Measurements from ENCODE around the gene PPT2. TPM values are rescaled to one million over a fixed set of nuclear protein-coding genes. Genes with fewer than 3 reads are reported as not detected.

PPT2 gene, protein sequence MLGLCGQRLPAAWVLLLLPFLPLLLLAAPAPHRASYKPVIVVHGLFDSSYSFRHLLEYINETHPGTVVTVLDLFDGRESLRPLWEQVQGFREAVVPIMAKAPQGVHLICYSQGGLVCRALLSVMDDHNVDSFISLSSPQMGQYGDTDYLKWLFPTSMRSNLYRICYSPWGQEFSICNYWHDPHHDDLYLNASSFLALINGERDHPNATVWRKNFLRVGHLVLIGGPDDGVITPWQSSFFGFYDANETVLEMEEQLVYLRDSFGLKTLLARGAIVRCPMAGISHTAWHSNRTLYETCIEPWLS
- total RNA-seq, result 10 to 100 TPM; 17.9 to 18.2 TPM

- H3K27me3 Mint-ChIP-seq (ENCODE audit: low read depth), result peaks cover 13% of the 10 kb centered on the region
- H3K4me3 Mint-ChIP-seq, result peak within 1 kb of the TSS; percentile 95 to 99
- no peaks in the 10 kb centered on the region for H3K9me3 Mint-ChIP-seq
- peak; percentile 72 to 78 for ATAC-seq (replicated peaks in 1 of 2)
- peaks cover 47% of the 10 kb centered on the region for H3K4me1 Mint-ChIP-seq (ENCODE audit: low read depth)
- peak within 1 kb of the TSS; percentile 26 for H3K27ac Mint-ChIP-seq
- DNase-seq, result peak; percentile 78 to 81
- peaks cover 5 to 11% of the 10 kb centered on the region in 2 donors for H3K36me3 Mint-ChIP-seq (ENCODE audit: insufficient read depth in 2 of 2)
Observed at GRCh38 chr6:32153564-32154513, at the start of gene PPT2. PPT2 (plus strand) TSS chr6:32154141; CDS start chr6:32154595, 454 bp downstream.

DNA sequence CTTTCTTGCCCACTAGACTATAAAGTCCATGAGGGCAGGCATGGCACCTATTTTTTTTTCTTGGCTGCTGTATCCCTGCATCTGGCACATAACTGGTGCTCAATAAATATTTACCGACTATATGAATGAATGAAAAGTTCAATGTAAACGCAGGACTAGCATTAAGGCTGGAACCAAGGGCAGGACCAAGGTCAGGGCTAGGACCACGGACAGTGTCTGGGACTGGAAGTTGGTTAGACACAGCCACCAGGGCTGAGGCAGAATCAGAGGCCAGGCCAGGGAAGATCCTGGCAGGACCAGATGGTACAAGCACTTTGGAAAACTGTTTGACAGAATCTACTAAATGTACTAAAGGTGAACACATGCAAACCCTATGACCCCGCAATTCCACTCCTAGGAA lies 48.5 kb upstream of the PPT2 start:
- Mint-ChIP-seq H3K9me3 (no peaks in the 10 kb centered on the region), H3K4me3 (no peak overlapping the region), H3K27me3 (ENCODE audit: low read depth) (peaks cover 49% of the 10 kb centered on the region), H3K36me3 (ENCODE audit: insufficient read depth in 2 of 2) (no peaks in the 10 kb centered on the region), H3K4me1 (ENCODE audit: low read depth) (peaks cover 20% of the 10 kb centered on the region), H3K27ac (no peak overlapping the region)
- DNase-seq, result no peak
- ATAC-seq (replicated peaks in 1 of 2), result no peak

GRCh38 chr6:32107406-32107805 lies 46.5 kb upstream of the PPT2 start:
- Mint-ChIP-seq H3K4me1 (ENCODE audit: low read depth) (peaks cover 20% of the 10 kb centered on the region), H3K4me3 (no peak overlapping the region), H3K36me3 (ENCODE audit: insufficient read depth in 2 of 2) (no peaks in the 10 kb centered on the region), H3K27ac (no peak overlapping the region), H3K9me3 (no peaks in the 10 kb centered on the region), H3K27me3 (ENCODE audit: low read depth) (peaks cover 49% of the 10 kb centered on the region)
- no peak for DNase-seq
- no peak for ATAC-seq (replicated peaks in 1 of 2)

DNA sequence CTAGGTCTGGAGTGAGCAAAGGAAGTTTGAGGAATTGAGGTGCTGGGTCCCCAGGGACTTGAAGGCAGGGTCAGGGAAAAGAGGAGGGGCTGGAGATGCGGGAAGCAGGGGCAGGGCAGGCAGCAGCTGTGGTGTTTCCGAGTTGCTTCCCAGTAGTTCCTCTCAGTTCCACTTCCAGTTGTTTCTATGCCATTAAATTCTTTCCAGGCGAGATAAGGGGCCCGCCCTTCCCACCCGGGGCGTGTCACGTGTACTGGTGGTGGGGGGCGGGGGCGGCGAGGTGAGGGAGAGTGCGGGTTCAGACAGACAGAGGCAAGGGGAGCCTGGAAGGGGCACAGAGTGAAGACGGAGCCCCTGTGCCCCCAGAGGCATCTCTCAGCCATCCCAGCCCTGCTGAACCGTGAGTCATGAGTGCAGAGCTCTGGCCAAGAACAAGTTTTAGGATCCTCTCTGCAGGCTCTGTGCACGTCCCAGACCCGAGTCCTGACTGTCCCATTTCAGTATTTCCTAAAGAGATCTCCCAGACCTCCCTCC lies 45.8 kb upstream of the PPT2 start:
- Mint-ChIP-seq H3K36me3 (ENCODE audit: insufficient read depth in 2 of 2) (no peaks in the 10 kb centered on the region), H3K9me3 (no peaks in the 10 kb centered on the region), H3K4me3 (no peak overlapping the region), H3K27ac (no peak overlapping the region), H3K4me1 (ENCODE audit: low read depth) (peaks cover 20% of the 10 kb centered on the region), H3K27me3 (ENCODE audit: low read depth) (peaks cover 48% of the 10 kb centered on the region)
- no peak for DNase-seq
- ATAC-seq (replicated peaks in 1 of 2), result peak in 1 of 2 donors; percentile 15

GRCh38 chr6:32108727-32109113 lies 45.2 kb upstream of the PPT2 start:
- DNase-seq (no peak), ATAC-seq (replicated peaks in 1 of 2) (peak in 1 of 2 donors; percentile 22)
- no peak overlapping the region for H3K4me3 Mint-ChIP-seq
- H3K27me3 Mint-ChIP-seq (ENCODE audit: low read depth), result peaks cover 43% of the 10 kb centered on the region
- H3K4me1 Mint-ChIP-seq (ENCODE audit: low read depth), result peaks cover 20% of the 10 kb centered on the region
- H3K36me3 Mint-ChIP-seq (ENCODE audit: insufficient read depth in 2 of 2), result no peaks in the 10 kb centered on the region
- no peaks in the 10 kb centered on the region for H3K9me3 Mint-ChIP-seq
- H3K27ac Mint-ChIP-seq, result no peak overlapping the region

DNA sequence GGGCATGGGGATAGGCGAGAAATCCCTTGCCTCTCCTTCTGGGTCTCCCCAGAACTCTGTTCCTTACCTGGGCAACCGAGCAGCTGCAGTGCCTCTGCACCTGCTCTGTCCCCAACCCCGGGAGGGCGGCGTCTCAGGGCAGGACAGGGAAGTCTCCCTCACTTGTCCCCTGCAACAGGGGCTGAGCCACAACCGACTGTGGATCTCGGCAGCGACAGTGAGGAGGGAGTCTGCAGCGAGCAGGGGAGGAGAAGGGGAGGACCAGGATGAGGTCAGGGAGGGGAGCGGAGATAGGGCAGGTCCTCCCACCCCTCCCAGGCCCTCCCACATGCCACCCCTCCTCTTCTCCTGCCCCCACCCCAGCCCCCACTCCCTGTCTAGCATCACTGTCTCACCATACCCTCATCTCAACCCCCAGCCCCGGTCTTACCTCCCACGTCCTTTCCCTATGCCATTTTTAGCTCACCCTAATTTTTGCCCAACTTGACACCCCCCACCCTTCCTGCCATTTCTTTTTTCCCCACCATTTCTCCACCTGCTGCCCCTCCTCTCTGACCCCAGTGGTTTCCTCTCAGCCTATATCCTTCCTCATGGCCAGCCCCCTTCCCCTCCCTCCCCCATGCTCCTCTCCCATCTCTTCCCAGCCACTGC lies 44.7 kb upstream of the PPT2 start, which contains the start of gene TNXB:
Gene TNXB, minus strand, starts transcription at position 225 of the 651 bp plus-strand sequence. CDS start 11,140 bp downstream, outside the sequence.
- ATAC-seq (replicated peaks in 1 of 2) (peak in 1 of 2 donors; percentile 10), DNase-seq (no peak)
- no peak within 1 kb of the TSS for H3K4me3 Mint-ChIP-seq
- H3K36me3 Mint-ChIP-seq (ENCODE audit: insufficient read depth in 2 of 2), result no peaks in the 10 kb centered on the region
- peaks cover 40% of the 10 kb centered on the region for H3K27me3 Mint-ChIP-seq (ENCODE audit: low read depth)
- no peak within 1 kb of the TSS for H3K27ac Mint-ChIP-seq
- H3K4me1 Mint-ChIP-seq (ENCODE audit: low read depth), result peaks cover 20% of the 10 kb centered on the region
- H3K9me3 Mint-ChIP-seq, result no peaks in the 10 kb centered on the region

DNA sequence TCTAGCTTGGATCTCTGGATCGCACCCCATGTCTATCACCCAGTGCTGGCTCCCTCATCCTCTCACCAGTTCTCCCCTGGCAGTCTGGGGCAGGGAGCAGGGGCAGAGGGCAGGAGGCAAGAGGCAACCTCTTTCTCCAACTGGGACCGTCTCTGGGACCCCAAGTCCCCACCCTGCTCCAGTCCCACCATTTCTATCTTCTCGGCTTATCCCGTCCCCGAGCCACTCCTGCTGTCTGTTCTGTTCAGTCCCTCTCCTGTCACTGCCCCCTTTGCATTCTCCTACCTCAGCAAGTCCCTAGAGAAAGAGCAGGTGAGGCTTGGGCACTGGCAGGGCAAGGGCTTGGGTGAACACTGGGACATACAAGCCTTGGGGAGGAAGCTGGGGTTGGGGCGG lies 44.2 kb upstream of the PPT2 start:
- Mint-ChIP-seq H3K4me1 (ENCODE audit: low read depth) (peaks cover 20% of the 10 kb centered on the region), H3K27me3 (ENCODE audit: low read depth) (peaks cover 35% of the 10 kb centered on the region), H3K27ac (no peak overlapping the region), H3K36me3 (ENCODE audit: insufficient read depth in 2 of 2) (no peaks in the 10 kb centered on the region), H3K9me3 (no peaks in the 10 kb centered on the region), H3K4me3 (no peak overlapping the region)
- ATAC-seq (replicated peaks in 1 of 2) (no peak), DNase-seq (no peak)

DNA sequence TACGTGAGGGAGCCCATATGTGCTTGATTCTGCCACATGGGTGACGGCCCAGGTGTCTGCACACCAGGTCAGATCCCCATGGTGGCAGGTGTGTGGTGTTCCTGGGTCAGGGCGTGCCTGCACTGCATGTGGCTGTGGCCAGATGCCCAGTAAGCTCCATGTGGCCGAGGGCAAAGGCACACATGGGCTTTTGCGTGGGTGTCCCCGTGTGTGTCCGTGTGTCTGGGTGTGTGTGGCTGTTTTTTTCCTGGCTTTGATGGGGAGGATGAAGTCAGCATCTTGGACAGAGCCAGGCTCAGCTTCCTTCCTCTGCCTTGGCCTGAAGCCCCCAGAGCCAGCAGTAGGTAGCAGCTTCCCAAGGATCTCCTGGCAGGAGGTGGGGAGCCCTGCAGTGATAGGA lies 43.3 kb upstream of the PPT2 start:
- DNase-seq (no peak), ATAC-seq (replicated peaks in 1 of 2) (no peak)
- Mint-ChIP-seq H3K4me1 (ENCODE audit: low read depth) (peaks cover 20% of the 10 kb centered on the region), H3K27ac (no peak overlapping the region), H3K4me3 (no peak overlapping the region), H3K9me3 (no peaks in the 10 kb centered on the region), H3K27me3 (ENCODE audit: low read depth) (peaks cover 26% of the 10 kb centered on the region), H3K36me3 (ENCODE audit: insufficient read depth in 2 of 2) (no peaks in the 10 kb centered on the region)

DNA sequence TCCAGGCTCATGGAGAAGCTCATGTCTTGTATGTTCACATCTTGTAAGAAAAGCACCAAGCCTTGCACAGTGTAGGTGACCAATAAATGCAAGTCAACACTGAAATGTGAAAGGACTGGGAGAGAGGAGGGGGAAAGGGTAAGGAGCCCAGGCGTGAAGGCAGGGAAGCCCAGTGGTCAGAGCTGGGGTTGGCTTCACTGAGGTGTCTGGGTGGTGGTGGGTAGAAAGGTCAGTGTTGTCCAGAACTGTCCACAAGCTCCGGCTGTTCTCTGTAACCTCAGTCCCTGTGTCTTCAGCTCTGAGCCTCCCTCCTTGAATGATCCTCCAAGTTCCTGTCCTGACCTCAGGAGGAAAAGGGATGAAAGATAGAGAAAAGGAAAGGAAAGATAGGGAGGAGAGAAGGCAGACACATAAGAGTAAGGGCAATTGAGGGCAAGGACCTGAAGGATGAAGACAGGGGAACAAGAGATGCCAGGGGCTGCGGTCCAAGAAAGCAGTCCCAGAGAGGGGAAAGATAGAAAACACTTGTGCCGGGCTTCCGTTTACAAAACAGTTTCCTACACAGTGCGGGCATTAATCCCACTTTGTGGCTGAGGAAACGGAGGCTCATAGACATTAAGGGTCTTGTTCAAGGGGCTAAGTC lies 42.4 kb upstream of the PPT2 start:
- Mint-ChIP-seq H3K4me1 (ENCODE audit: low read depth) (peaks cover 20% of the 10 kb centered on the region), H3K4me3 (no peak overlapping the region), H3K27me3 (ENCODE audit: low read depth) (peaks cover 21% of the 10 kb centered on the region), H3K36me3 (ENCODE audit: insufficient read depth in 2 of 2) (no peaks in the 10 kb centered on the region), H3K9me3 (no peaks in the 10 kb centered on the region), H3K27ac (no peak overlapping the region)
- DNase-seq (no peak), ATAC-seq (replicated peaks in 1 of 2) (no peak)

GRCh38 chr6:32112431-32112980 lies 41.4 kb upstream of the PPT2 start:
- no peak overlapping the region for H3K4me3 Mint-ChIP-seq
- H3K27ac Mint-ChIP-seq, result no peak overlapping the region
- no peaks in the 10 kb centered on the region for H3K9me3 Mint-ChIP-seq
- peaks cover 0 to 2% of the 10 kb centered on the region in 2 donors for H3K36me3 Mint-ChIP-seq (ENCODE audit: insufficient read depth in 2 of 2)
- peaks cover 21% of the 10 kb centered on the region for H3K27me3 Mint-ChIP-seq (ENCODE audit: low read depth)
- no peak for DNase-seq
- peaks cover 20% of the 10 kb centered on the region for H3K4me1 Mint-ChIP-seq (ENCODE audit: low read depth)
- ATAC-seq (replicated peaks in 1 of 2), result no peak

- Mint-ChIP-seq H3K27me3 (ENCODE audit: low read depth) (peaks cover 13% of the 10 kb centered on the region), H3K36me3 (ENCODE audit: insufficient read depth in 2 of 2) (peaks cover 0 to 4% of the 10 kb centered on the region in 2 donors), H3K4me3 (no peak overlapping the region), H3K27ac (no peak overlapping the region), H3K4me1 (ENCODE audit: low read depth) (peaks cover 11% of the 10 kb centered on the region), H3K9me3 (no peaks in the 10 kb centered on the region)
- no peak for ATAC-seq (replicated peaks in 1 of 2)
- DNase-seq, result no peak
Observed at GRCh38 chr6:32113386-32114352, 40.3 kb upstream of the PPT2 start.

All from activated T-cell treated with anti-CD3 and anti-CD28 coated beads, Interleukin-2, amount 50 U/mL, for 72 hours (primary cell).